HCT116 (cell line): ENCODE measurements around the gene ADGRB2. TPM values are rescaled to one million over a fixed set of nuclear protein-coding genes. Genes with fewer than 3 reads are reported as not detected.

ENCODE experiments used
- ATAC-seq: fragments of 200-7000 bp; cut with Tn5 transposase; 2 replicates; pipeline ENCODE4 v1.9.1; 2020; ENCODE audit warnings: mild to moderate bottlenecking, moderate library complexity
- BruUV-seq: library from RNA; stranded (reverse); fragments of 400-500 nt; replicated peaks from 2 replicates; lab custom pipeline; 2021; lab: Mats Ljungman, UMichigan
- CTCF ChIA-PET: fragments of 300-600 bp; sonication (Branson Sonifier 250); formaldehyde crosslinking; loops from one replicate; lab custom pipeline; 2021; ENCODE audit warnings: antibody characterized with exemption; lab: Charles Lee
- POLR2A ChIA-PET: fragments of 300-600, 350-600 bp; sonication (Branson Sonifier 250); formaldehyde crosslinking; loops from one replicate; lab custom pipeline; 2021; ENCODE audit warnings: antibody characterized with exemption; lab: Charles Lee
- RAD21 ChIA-PET, 2 experiments: fragments of 300-600 bp; sonication (Branson Sonifier 250); formaldehyde crosslinking; loops; one replicate each; lab custom pipeline; 2023; ENCODE audit warnings: low total read pairs in 2 of 2; ENCODE audit not compliant: uncharacterized antibody in 2 of 2, unreplicated experiment in 2 of 2, low non-redundant PET in 1 of 2; lab: Charles Lee
- DNase-seq: peaks from one replicate; pipeline ENCODE4 v3.0.0-alpha.2; 2010; ENCODE audit warnings: low read depth, low spot score
- H2AFZ ChIP-seq: fragments of 200-600 bp; shearing (Covaris generic), sonication (generic); 2 replicates; pipeline ENCODE4 v1.6.1; 2017; ENCODE audit warnings: low read depth, mixed run types, mixed read lengths, antibody characterized with exemption, low read length; ENCODE audit not compliant: poor library complexity, severe bottlenecking
- H3K27ac ChIP-seq: 2 replicates; pipeline ENCODE4 v1.5.1; 2012; ENCODE audit warnings: low read depth, low read length
- H3K27me3 ChIP-seq: fragments of 200-600 bp; sonication (generic); 2 replicates; pipeline ENCODE4 v1.6.1; 2016; ENCODE audit warnings: mixed run types, low read length, mixed read lengths; ENCODE audit not compliant: insufficient read depth
- H3K36me3 ChIP-seq, 2 experiments: fragments of 200-500 bp in 1 of 2; fragments of 200-600 bp in 1 of 2; sonication (Bioruptor generic) in 1 of 2; sonication (generic) in 1 of 2; 2 replicates each; pipeline versions ENCODE4 v1.5.1 to v1.6.1; 2014 to 2016; ENCODE audit warnings: low read length in 2 of 2, inconsistent platforms in 1 of 2, mixed read lengths in 1 of 2, mixed run types in 1 of 2; ENCODE audit not compliant: insufficient read depth in 2 of 2, control insufficient read depth in 1 of 2
- H3K4me1 ChIP-seq, 2 experiments: fragments of 200-600 bp in 1 of 2; sonication (generic) in 1 of 2; 2 replicates each; pipeline versions ENCODE4 v1.5.1 to v1.6.1; 2012 to 2017; ENCODE audit warnings: low read length in 2 of 2, inconsistent platforms in 1 of 2, mild to moderate bottlenecking in 1 of 2, mixed read lengths in 1 of 2, mixed run types in 1 of 2, moderate library complexity in 1 of 2; ENCODE audit not compliant: insufficient read depth in 2 of 2, control insufficient read depth in 1 of 2
- H3K4me2 ChIP-seq: fragments of 200-600 bp; sonication (generic); 2 replicates; pipeline ENCODE4 v1.6.1; 2017; ENCODE audit warnings: mixed run types, low read length, mixed read lengths
- H3K4me3 ChIP-seq, 2 experiments: fragments of 200-600 bp in 1 of 2; sonication (generic) in 1 of 2; replicated peaks in 1 of 2; 2 replicates each; pipeline ENCODE4 v1.5.1; 2011 to 2016; ENCODE audit warnings: low read length in 2 of 2, control low read depth in 1 of 2, low read depth in 1 of 2, mild to moderate bottlenecking in 1 of 2, mixed read lengths in 1 of 2, mixed run types in 1 of 2
- H3K79me2 ChIP-seq: fragments of 200-600 bp; sonication (generic); 2 replicates; pipeline ENCODE4 v1.6.1; 2017; ENCODE audit warnings: mild to moderate bottlenecking, mixed run types, low read length, moderate library complexity, mixed read lengths; ENCODE audit not compliant: insufficient read depth
- H3K9ac ChIP-seq: fragments of 200-600 bp; sonication (generic); 2 replicates; pipeline ENCODE4 v1.6.1; 2016; ENCODE audit warnings: low read length, mixed read lengths
- H3K9me2 ChIP-seq: fragments of 200-600 bp; sonication (generic), shearing (Covaris generic); 2 replicates; pipeline ENCODE4 v1.6.1; 2017; ENCODE audit warnings: mixed run types, mild to moderate bottlenecking, moderate library complexity; ENCODE audit not compliant: insufficient read depth
- H3K9me3 ChIP-seq, 2 experiments: fragments of 200-500 bp in 1 of 2; fragments of 200-600 bp in 1 of 2; sonication (Bioruptor generic) in 1 of 2; sonication (generic) in 1 of 2; 2 replicates each; pipeline ENCODE4 v1.6.1; 2014 to 2017; ENCODE audit warnings: low read length in 2 of 2, mixed read lengths in 2 of 2, inconsistent platforms in 1 of 2, low read depth in 1 of 2, mild to moderate bottlenecking in 1 of 2, mixed run types in 1 of 2, moderate library complexity in 1 of 2; ENCODE audit not compliant: control insufficient read depth in 1 of 2, insufficient read depth in 1 of 2
- H4K20me1 ChIP-seq: fragments of 200-600 bp; sonication (generic), shearing (Covaris generic); 2 replicates; pipeline ENCODE4 v1.6.1; 2017; ENCODE audit warnings: mixed run types, mild to moderate bottlenecking, moderate library complexity; ENCODE audit not compliant: insufficient read depth
- ELF1 ChIP-seq: IDR thresholded peaks from 2 replicates; pipeline ENCODE4 v1.6.1; 2012; ENCODE audit warnings: low read depth, borderline replicate concordance
- EZH2 ChIP-seq: fragments of 200-600 bp; sonication (generic); IDR thresholded peaks from 2 replicates; pipeline ENCODE4 v1.6.1; 2017; ENCODE audit warnings: antibody characterized with exemption, mixed run types
- POLR2A ChIP-seq: IDR thresholded peaks from 2 replicates; pipeline ENCODE4 v1.7.0; 2011; ENCODE audit warnings: borderline replicate concordance; ENCODE audit not compliant: insufficient read depth, insufficient read length; ENCODE audit errors: extremely low read depth
- RAD21 ChIP-seq: IDR thresholded peaks from 2 replicates; pipeline ENCODE4 v1.6.1; 2012; ENCODE audit warnings: low read depth, mild to moderate bottlenecking
- SIN3A ChIP-seq: IDR thresholded peaks from 2 replicates; pipeline ENCODE4 v1.6.1; 2012; ENCODE audit warnings: low read depth
- YY1 ChIP-seq: IDR thresholded peaks from 2 replicates; pipeline ENCODE4 v1.6.1; 2011; ENCODE audit warnings: low read length, low read depth, moderate library complexity, mild to moderate bottlenecking; ENCODE audit not compliant: insufficient replicate concordance; ENCODE audit errors: extremely low read depth
- intact Hi-C: fragments of 100-400 bp; cut with micrococcal nuclease; formaldehyde crosslinking; loops from 2 replicates; pipeline ENCODE4 v1.10.0; 2022
- total RNA-seq: library from RNA; stranded (reverse); gene quantifications from one replicate; pipeline ENCODE4 v1.2.1, GENCODE V29; 2021; ENCODE audit not compliant: unreplicated experiment
- TF ChIP-seq, protein P1 (sequence below): IDR thresholded peaks from 2 replicates; pipeline ENCODE4 v1.6.1; 2012; ENCODE audit warnings: low read depth
- TF ChIP-seq, protein P2 (sequence below), 3 experiments: fragments of 200-600 bp in 1 of 3; sonication (generic) in 1 of 3; IDR thresholded peaks in 2 of 3; conservative IDR thresholded peaks in 1 of 3; 2 replicates each; pipeline ENCODE4 v1.5.1; 2012 to 2017; ENCODE audit warnings: low read depth in 2 of 3, low read length in 2 of 3, antibody characterized with exemption in 1 of 3, borderline replicate concordance in 1 of 3, control low read depth in 1 of 3, mild to moderate bottlenecking in 1 of 3, mixed read lengths in 1 of 3, mixed run types in 1 of 3, moderate library complexity in 1 of 3; ENCODE audit not compliant: insufficient read depth in 1 of 3
- TF ChIP-seq, protein P3 (sequence below): IDR thresholded peaks from 2 replicates; pipeline ENCODE4 v1.6.1; 2012

ADGRB2 gene
- total RNA-seq, 1 experiment from 2014 or later = 10.1 TPM

DNA sequence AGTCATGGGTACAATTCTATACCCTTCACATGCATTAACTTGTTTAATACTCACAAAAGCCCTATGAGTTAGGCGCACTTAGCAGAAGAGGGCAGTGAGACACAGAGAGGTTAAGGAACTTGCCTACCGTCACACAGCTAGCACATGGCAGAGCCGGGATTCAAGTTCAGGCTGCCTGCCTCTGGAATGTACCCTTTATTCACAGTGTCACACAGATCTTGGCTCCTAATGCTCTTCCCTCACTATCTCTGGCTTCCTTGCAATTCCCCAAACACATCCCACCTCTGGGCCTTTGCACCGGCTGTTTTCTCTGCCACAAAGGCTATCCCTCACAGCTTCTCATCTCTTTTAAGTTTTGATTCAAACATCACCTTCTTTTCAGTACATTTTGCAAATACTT lies 85.5 kb downstream of the ADGRB2 start:
- TF ChIP-seq, protein P1, sequence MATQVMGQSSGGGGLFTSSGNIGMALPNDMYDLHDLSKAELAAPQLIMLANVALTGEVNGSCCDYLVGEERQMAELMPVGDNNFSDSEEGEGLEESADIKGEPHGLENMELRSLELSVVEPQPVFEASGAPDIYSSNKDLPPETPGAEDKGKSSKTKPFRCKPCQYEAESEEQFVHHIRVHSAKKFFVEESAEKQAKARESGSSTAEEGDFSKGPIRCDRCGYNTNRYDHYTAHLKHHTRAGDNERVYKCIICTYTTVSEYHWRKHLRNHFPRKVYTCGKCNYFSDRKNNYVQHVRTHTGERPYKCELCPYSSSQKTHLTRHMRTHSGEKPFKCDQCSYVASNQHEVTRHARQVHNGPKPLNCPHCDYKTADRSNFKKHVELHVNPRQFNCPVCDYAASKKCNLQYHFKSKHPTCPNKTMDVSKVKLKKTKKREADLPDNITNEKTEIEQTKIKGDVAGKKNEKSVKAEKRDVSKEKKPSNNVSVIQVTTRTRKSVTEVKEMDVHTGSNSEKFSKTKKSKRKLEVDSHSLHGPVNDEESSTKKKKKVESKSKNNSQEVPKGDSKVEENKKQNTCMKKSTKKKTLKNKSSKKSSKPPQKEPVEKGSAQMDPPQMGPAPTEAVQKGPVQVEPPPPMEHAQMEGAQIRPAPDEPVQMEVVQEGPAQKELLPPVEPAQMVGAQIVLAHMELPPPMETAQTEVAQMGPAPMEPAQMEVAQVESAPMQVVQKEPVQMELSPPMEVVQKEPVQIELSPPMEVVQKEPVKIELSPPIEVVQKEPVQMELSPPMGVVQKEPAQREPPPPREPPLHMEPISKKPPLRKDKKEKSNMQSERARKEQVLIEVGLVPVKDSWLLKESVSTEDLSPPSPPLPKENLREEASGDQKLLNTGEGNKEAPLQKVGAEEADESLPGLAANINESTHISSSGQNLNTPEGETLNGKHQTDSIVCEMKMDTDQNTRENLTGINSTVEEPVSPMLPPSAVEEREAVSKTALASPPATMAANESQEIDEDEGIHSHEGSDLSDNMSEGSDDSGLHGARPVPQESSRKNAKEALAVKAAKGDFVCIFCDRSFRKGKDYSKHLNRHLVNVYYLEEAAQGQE = no peak
- TF ChIP-seq POLR2A (no peak), RAD21 (no peak), SIN3A (no peak), EZH2 (no peak), YY1 (no peak), ELF1 (no peak)
- TF ChIP-seq, protein P2, sequence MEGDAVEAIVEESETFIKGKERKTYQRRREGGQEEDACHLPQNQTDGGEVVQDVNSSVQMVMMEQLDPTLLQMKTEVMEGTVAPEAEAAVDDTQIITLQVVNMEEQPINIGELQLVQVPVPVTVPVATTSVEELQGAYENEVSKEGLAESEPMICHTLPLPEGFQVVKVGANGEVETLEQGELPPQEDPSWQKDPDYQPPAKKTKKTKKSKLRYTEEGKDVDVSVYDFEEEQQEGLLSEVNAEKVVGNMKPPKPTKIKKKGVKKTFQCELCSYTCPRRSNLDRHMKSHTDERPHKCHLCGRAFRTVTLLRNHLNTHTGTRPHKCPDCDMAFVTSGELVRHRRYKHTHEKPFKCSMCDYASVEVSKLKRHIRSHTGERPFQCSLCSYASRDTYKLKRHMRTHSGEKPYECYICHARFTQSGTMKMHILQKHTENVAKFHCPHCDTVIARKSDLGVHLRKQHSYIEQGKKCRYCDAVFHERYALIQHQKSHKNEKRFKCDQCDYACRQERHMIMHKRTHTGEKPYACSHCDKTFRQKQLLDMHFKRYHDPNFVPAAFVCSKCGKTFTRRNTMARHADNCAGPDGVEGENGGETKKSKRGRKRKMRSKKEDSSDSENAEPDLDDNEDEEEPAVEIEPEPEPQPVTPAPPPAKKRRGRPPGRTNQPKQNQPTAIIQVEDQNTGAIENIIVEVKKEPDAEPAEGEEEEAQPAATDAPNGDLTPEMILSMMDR (IDR thresholded peaks at IDR 0.05 in 2 of 3, conservative IDR thresholded peaks at IDR 0.05 in 1 of 3; ENCODE audit: borderline replicate concordance in 1 of 3, insufficient read depth in 1 of 3, low read depth in 2 of 3, low read length in 2 of 3) = no peak
- TF ChIP-seq, protein P3, sequence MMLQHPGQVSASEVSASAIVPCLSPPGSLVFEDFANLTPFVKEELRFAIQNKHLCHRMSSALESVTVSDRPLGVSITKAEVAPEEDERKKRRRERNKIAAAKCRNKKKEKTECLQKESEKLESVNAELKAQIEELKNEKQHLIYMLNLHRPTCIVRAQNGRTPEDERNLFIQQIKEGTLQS = no peak
- DNase-seq (no peak), ATAC-seq (no peak)
- H3K4me2 ChIP-seq = no peak overlapping the region
- H3K9ac ChIP-seq = no peak overlapping the region
- H3K4me3 ChIP-seq = no peak overlapping the region
- POLR2A ChIA-PET = interaction anchor here (1.3 kb wide), 1 partner anchor 8 kb away, joined by 4 read pairs; no protein-coding TSS in a partner anchor
- no peak overlapping the region for H2AFZ ChIP-seq
- RAD21 ChIA-PET = no interaction called here
- no peaks in the 10 kb centered on the region for H4K20me1 ChIP-seq
- no peaks in the 10 kb centered on the region for H3K9me2 ChIP-seq
- no peak overlapping the region for H3K27ac ChIP-seq
- H3K79me2 ChIP-seq = no peaks in the 10 kb centered on the region
- no TSS peak for BruUV-seq
- H3K27me3 ChIP-seq = no peaks in the 10 kb centered on the region
- no peaks in the 10 kb centered on the region for H3K9me3 ChIP-seq
- intact Hi-C loops = no loop called here
- CTCF ChIA-PET = interaction anchor here (1.5 to 1.8 kb wide), 2 partner anchors 14 to 110 kb away, joined by 7 to 8 read pairs; no protein-coding TSS in a partner anchor
- peaks cover 0 to under 1% of the 10 kb centered on the region in 2 experiments; a peak in 1 of 4 replicates for H3K4me1 ChIP-seq
- H3K36me3 ChIP-seq = no peaks in the 10 kb centered on the region
